HK-2 (cell line): ENCODE results near the gene DLG2.

ENCODE experiments used
- DNase-seq: peaks from one replicate; pipeline ENCODE4 v3.0.0-alpha.2; 2018; ENCODE audit not compliant: unreplicated experiment

The DLG2 gene

DNA sequence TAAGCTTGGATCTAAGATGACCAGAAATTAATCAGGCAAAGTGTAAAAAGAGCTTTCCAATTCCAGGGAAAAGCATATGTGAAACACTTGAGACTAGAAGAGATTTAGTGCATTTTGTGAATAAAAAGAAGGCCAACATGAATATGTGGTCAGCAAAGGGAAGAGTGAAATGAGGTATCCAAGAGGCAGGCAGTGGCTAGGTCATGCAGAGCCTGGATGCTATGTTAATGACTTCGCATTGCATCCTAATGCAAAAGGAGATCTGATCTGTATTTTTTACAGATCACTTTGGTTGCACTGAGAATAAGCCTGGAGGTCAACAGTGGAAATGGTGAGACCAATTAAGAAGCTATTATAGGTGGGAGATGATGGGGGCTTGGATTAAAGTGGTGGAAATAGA is 1699.7 kb downstream of the DLG2 start:
- no peak for DNase-seq

DNA sequence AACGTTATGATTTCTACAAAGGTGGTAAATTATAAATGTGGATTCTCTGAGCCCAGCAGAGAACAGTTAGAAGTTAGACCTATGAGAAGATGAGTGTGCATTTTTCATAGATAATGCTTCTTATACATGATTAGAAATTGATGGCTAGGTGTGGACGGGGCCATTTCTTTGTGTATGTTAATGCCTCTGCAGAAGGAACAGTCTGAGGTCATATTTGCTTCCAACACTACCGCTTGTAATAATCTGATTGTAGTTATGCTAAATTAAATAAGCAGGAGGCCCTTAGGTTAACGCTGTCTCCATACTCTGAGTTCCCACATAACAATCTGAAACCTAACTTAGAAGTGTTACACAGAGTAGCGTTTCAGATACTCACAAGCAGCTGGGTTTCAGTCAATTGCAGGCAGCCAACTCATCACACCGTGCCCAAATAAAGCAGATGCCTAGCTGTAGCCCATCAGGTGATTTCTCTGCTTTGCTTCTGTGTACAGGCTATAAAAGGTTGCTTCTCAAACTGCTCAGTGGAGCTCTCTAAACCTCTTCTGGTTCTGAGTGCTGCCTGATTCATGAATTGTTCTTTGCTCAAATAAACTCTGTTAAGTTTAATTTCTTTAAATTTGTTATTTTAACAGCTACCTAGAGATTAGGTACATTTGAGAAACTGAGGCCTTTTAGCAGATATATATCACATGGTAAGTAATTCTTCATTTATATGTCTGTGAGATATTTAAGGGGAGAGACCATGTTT is 1702.2 kb downstream of the DLG2 start:
- DNase-seq: no peak

DNA sequence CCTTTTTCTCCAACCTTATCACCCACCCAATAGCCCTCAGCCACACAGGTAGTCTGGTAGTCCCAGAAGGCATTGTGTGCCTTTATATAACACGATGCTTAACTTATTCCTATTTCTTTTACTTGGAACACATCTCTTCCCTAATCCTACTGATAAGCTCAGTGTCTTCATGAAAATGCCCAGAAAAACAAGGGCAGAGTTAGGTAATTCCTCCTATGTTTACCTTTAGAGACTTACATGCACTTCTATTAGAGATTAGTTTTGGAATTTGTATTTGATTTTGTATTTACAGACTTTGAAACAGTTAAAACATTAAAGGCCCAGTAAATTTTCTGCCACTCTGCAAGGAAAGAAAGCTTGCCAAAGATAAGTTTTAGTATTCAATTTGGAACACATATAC is 1703.2 kb downstream of the DLG2 start:
- DNase-seq: no peak

DNA sequence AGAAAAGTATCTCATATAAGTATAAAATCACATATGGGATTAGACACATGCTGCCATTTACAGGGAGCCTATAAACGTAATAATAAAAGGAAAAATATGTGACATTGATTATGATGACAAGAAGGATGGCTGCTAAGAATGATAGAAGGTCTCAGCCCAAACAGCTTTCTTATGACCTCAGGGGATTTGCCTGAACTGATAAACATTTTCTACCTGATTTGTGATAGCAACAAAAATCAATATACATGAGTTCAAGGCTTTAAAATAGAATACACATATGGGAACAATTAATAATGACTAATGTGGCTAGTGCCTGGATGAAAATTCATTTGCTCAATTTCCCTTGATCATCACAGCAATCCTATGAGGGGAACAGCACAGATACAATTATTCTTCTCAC is 1704.2 kb downstream of the DLG2 start:
- DNase-seq: no peak

DNA sequence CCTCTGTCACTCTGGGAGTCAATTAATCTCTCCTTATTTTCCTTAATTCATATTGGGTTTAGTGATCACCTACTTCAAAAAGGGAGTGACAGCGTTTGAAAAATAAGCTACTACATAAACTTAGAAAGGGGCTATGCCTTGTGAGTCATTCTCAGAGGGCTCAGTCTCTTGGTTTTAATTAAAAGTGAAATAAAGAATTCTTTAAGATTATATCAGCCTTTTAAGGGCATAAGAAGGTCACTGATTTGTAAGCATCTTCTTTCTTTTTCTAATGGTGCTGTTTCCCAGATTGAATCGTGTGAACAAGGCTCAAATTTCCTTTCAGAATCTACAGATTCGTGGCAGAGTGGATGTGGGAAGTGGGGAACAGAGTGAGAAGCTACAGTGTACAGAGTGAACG is 1704.8 kb downstream of the DLG2 start:
- DNase-seq: no peak

DNA sequence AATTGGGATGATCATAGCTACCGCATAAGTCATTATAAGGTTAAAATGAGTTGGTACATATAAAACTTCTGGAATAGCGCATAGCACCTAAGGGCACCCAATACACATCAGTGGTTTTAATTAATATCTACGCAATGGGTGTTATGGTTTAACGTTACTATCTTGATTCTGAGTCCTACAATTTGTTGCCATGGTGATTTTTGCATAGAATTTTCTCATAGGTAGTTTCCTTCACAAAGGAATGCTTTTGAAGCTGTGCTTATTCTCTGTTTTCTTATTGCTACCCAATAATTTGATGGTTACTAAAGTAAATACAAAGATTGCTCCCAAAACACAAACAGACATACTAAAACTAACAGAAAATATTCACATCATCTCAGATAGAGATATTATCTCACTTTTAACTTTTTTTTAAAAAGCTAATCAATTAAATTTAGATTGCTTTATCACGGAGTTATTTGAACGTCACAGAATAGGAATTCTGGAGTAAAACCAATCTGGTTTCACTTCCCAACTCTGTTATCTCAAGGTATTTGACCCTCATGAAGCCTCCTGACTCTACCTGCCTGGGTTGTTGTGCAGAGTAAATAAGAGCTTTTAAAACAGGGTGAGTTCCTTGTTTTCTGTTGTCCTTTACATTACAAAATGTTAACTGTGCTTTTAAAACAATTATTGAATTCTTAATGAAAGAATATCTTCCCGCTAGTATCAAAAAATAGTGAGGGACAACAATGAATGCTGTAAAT is 1705.5 kb downstream of the DLG2 start:
- no peak for DNase-seq

DNA sequence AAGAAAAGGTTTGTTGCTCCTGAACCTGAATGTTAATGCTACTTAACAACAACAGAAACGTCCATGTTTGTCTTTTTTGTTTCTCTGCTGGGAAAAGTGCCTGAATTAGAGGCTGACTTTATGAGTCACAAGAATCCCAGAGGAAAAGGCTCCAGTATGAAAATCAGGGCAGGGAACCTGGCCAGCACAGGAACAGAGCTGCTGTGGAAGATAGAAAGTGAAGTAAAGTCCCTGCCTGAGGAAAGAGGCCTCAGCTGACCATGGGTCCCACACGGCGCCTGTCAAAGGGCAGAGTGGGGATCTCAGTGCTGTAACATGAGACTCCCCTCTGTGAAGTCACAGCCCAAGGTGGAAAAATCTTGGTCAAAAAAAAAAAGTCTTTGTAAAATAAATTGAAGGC is 1708.7 kb downstream of the DLG2 start:
- DNase-seq: no peak

DNA sequence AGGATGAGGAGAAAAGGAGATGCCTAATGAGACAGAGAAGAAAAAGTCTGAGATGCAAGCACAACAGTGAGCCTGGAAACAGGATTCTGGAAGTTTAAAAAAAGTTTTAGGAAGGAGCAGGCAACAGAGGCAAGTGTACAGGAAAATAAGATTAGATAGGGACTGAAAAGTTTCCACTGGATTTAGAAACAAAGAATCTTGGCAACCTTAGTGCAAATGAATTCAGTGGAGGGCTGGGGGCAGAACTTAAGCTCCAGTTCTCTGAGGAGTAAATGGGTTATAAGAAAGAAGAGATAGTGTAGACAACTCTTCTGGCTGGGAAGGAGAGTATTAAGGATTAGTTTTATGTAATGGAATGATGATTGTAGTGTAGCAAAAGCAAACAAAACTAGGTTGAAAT is 1712.1 kb downstream of the DLG2 start:
- DNase-seq: no peak

DNA sequence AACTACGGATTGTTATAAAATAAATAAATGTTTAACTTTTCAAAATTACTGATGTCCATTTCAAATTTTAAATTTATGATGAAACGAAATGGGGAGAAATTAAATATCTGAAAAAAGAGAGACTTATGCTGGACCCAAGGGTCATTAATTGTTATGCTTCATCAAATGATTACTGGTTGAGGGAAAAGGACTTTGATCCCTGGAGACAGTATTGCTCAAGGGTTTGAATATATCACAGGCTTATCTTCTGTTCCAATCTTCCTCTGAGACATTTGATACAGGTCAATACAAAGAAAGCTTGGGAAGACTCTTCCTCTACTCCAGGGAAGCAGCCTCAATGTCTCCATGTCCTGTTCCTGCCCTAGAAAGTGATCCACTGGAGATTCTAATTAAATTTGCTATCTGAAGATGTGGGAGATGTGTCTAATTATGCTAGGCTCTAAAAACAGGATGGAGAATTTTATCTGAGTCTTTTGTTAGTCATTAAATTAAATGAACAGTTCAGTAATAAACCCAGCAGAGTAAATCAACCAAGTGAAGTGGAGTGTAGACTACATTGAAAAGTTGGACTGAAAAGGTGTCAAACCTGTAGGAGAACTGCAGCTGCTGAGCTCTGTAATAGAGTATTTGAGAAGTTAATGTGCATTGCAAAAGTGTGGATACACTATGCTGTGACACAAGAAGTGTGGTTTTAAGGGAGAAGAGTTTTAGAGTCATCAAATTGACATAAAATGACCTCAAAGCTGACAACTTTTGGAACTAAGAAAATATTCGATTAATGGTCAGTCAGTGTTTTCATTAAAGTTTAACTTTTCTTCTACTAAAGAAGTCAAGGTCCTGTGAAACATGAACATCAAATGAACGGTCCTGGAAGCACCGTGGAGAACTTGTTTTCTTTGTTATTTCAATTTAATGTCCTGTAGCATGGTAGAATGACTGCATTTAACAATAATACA is 1717.3 kb downstream of the DLG2 start:
- no peak for DNase-seq

DNA sequence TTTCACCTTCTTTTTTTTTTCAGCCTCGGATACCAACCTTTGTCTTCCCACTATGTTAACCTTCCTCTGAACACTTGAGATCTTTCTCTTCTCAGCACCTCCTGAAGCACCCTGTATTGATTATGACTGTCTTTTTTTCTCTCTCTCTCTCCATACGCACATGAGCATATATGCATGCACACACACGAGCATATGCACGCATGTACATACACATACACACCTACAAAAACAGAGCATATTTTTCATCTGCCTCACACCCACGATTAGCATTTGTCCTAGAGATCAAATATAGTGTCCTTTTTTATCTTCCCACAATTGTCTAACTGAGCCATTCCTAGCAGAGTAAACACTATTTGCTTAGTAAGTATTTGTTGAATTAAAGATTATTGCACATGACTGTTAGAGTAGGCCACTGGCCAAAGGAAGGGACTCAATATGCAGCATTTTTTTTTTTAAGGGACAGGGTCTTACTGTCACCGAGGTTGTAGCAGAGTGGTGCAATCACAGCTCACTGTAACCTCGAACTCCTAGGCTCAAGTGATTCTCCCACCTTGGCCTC is 1718.8 kb downstream of the DLG2 start:
- DNase-seq: no peak

DNA sequence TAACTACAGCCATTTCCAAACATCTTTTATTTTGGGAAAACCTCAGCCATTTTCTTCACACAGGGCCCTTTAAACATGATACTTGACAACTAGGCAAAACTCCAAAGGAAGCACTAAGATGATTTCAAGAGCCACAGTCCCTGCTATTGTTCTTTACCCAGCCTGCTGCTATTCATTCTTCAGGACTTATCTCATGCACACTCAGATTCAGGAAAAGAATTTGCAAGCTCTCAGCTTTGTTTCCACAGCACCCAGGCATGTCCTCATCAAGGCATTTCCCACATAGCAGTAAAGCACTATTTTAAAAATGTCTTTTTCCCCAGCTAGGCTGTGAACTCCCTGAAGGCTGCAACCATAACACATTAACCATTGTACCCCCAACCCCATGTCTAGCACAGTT is 1731.6 kb downstream of the DLG2 start:
- no peak for DNase-seq

DNA sequence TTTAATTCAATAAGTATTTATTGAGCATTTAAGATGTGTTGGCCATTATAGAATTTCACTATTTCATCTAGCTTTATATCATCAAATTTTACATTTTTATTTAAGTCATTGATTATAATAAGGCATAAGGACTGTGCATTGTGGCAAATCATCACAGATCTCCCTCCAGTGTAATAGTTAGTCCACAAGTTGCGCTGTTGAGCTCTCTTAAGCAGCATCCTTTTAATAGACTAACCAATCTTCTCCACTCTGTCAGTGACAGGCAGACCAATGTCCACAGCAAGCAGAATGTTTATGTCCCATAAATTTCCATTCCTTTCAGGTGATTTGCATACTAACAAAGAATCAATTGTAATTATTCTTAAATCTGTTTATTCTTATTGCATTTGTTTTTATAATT is 1745.7 kb downstream of the DLG2 start:
- no peak for DNase-seq

DNA sequence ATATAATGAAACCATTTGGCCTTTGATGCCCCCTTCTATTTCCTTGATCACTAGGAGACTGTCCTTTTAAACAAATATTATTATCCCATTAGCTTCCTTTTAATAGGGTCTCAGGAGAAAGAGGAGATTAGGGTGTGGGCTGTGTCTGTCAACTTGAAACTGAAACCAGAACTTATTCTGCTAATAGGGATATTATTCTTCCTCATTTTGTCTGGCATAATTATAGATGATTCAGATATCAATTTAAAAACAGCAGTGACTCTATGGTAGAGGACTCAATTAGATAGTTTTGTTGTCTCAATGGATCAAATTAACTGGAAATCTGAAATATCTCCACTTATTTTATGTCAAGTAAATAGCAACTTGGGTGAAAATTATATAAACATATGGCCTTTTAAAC is 1756.1 kb downstream of the DLG2 start:
- DNase-seq: no peak

DNA sequence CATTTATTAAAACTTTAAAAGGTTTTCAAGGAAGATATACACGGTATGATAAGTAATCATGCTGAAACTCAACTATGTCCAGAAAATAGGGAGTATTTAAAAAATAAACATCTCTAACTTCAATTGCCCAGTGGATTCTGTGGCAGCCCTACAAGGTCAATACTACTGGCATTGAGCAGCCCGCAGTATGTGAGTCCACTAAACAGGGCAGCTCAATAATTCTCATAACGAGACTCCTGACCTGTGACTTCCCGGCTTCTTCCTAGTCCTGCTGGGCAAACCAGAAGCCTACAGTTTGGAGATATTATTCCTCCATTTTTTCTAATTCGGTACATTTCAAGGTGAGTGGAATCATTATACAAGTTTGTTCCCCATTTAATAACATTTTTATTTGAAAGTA is 1760.5 kb downstream of the DLG2 start:
- no peak for DNase-seq

DNA sequence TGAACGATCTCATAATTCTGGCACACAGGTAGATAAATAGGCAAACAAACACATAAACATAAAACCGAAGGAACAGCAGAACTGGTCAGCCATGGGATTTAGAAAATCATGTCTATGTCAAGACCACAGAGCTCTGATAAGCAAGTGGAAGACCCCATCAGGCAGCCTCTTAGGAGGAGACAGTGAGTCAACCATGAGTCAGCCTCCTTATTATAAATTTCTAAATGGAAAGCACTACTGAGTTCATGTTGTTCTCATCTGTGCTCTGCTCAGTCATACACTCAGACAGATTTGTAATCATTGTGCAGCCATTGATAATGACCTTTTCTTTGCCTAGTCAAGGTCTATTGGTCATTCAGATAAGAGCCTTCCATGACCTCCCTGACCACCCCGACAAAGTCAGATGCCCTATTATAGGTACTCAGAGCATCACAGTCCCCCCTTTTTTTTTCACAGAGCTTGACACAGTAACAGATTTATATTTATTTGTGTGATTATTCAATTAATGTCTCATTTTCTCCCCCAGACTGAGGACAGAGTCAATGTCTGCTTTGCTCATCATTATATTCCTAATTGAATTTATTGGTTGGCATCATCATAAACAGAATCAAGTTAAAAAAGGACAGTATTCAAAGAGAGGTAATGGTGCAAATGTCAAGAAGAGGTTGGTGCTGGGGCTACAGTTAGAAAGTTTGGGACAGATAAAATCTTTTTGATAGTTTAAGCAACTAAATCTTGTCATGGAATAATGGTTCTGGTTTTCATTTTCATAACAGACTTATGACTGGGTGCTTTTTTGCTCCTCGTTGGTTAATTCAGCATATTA is 1761.3 kb downstream of the DLG2 start:
- DNase-seq: no peak

DNA sequence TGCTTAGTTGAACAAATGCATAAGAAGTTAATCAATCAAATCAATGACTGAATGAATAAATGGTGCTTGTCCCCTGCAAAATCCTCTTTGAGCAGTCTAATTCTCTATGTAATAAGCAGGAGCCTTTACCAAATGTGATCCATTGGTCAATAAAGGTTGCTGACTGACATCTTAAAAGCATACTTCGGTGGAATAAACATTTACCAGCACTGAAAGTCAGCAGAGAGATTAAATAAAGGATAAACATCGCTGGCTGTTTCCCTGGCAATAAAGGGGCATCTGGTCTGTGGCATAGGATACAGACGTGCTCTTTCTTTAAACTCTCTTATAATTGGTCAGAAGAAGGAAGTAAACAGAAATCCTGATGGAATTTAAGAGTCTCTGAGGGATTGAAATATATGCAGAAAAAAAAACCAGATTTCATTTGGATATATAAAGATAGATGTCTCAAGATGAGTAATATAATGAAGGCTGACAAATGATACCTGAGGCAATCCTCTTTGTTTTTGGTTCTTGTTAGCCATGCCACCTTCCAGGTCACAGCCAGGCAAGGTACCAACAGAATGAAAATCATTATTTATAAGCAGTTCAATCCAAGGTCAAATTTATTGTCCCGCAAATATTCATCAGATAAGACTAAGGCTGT is 1762.6 kb downstream of the DLG2 start:
- DNase-seq: no peak

DNA sequence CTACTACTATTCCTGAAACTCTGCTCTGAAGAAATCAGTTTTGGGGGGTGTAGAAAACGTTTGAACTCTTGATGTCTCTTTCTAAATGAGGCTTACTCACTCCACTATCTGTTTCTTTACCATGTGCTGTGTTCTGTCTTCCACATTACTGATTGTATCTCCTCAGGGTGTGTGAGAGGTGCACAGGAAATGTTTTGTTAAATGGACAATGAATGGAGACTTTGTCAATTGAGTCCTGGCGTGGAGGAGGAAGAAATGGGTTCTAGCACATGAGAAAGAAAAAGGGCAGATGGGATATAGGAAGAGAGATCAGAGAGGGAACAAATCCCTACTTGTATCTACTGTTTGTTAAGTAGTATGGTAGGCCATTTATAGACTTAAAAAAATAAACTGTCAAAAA is 1763.9 kb downstream of the DLG2 start:
- DNase-seq: no peak

DNA sequence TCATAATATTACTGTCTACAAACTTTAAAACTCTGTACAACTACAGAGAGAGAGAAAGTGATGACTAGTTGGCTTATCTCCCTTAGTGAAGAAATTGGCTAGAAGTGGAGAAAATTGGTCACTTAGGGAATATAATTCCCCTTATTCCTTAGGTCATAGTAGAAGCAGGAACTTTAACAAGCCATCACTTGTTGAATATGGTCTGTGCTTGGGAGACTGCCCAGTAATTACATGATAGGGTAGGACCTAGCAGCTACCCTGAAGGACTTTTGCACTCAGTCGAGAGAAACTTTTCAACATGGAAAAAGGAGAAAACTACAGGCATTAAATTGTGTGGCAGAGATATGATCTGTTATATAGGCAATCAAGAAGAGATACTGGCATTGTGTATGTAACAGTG is 1764.5 kb downstream of the DLG2 start:
- no peak for DNase-seq

DNA sequence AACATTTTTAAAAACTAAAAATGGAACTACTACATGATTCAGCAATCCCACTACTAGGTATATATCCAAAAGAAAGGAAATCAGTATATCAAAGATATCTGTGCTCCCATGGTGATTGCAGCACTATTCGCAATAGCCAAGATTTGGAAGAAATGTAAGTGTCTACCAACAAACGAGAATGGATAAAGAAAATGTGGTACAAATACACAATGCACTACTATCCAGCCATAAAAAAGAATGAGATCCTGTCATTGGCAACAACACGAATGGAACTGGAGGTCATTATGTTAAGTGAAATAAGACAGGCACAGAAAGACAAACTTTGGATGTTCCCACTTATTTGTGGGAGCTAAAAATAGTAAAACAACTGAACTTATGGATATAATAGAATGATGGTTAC is 1765.1 kb downstream of the DLG2 start:
- DNase-seq: no peak

DNA sequence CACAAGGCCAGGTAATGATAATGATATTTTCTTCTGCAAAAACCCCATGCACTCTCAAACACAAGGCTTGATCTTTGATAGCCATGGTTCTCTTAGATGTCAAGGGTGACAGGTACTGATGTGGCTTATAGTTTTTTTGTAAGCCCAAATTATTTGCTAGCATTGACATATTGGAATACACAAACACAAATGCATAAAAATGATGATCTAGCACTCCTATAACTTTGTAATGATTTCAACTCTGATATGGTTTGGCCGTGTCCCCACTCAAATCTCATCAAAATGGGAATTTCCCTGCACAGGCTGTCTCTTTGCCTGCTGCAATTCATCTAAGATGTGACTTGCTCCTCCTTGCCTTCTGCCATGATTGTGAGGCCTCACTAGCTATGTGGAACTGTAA is 1768.5 kb downstream of the DLG2 start:
- no peak for DNase-seq

DNA sequence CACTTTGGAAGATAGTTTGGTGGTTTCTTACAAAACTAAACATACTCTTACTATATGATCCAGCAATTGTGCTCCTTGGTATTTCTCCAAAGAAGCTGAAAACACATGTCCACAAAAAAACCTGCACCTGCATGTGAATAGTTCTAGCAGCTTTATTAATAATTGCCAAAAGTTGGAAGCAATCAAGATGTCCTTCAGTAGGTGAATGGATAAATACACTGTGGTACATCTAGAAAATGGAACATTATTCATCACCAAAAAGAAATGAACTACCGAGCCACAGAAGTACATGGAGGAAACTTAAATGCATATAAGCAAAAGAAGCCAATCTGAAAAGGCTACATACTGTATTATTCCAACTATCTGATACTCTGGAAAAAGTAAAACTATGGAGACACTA is 1771.9 kb downstream of the DLG2 start:
- no peak for DNase-seq
